CD4-positive, alpha-beta T cell (primary cell): ENCODE data around the gene IGFLR1. TPM values are rescaled to one million over a fixed set of nuclear protein-coding genes. Genes with fewer than 3 reads are reported as not detected.

Experiments used
- ATAC-seq: fragments of 200-7000 bp; cut with Tn5 transposase; one replicate; pipeline ENCODE4 v1.10.0; 2022; ENCODE audit warnings: mild to moderate bottlenecking; ENCODE audit not compliant: poor library complexity
- CTCF ChIA-PET: fragments of 350-600 bp; sonication (Branson Sonifier 250); formaldehyde crosslinking; loops from one replicate; lab custom pipeline; 2021; ENCODE audit warnings: antibody characterized with exemption, inconsistent platforms; lab: Charles Lee
- POLR2A ChIA-PET: fragments of 350-600 bp; sonication (Branson Sonifier 250); formaldehyde crosslinking; loops from one replicate; lab custom pipeline; 2021; ENCODE audit warnings: antibody characterized with exemption, inconsistent platforms; lab: Charles Lee
- DNase-seq, 14 experiments: peaks; one replicate each; pipeline ENCODE4 v3.0.0-alpha.2; 2013 to 2020; ENCODE audit warnings: mixed read lengths in 2 of 14
- H3K27ac ChIP-seq, 2 donors: one replicate each; pipeline versions ENCODE4 v1.5.1 to v1.7.0; 2013; ENCODE audit warnings: low read length in 2 of 2, low read depth in 1 of 2, mild to moderate bottlenecking in 1 of 2
- H3K27me3 ChIP-seq, 2 experiments: 1 replicate in 1 of 2; 2 replicates in 1 of 2; pipeline versions ENCODE4 v1.6.1 to v1.7.0; 2013; ENCODE audit warnings: low read length in 2 of 2, control low read depth in 1 of 2, mild to moderate bottlenecking in 1 of 2, moderate library complexity in 1 of 2; ENCODE audit not compliant: insufficient read depth in 2 of 2, control insufficient read depth in 1 of 2
- H3K36me3 ChIP-seq: one replicate; pipeline ENCODE4 v1.6.1; 2013; ENCODE audit warnings: low read length, control low read depth; ENCODE audit not compliant: insufficient read depth
- H3K4me1 ChIP-seq: one replicate; pipeline ENCODE4 v1.6.1; 2013; ENCODE audit warnings: low read length, control low read depth; ENCODE audit not compliant: insufficient read depth
- H3K4me3 ChIP-seq: one replicate; pipeline ENCODE4 v1.5.1; 2013; ENCODE audit warnings: mild to moderate bottlenecking, low read length, moderate library complexity
- H3K9me3 ChIP-seq, 2 experiments: 1 replicate in 1 of 2; 2 replicates in 1 of 2; pipeline versions ENCODE4 v1.6.1 to v1.7.0; 2013; ENCODE audit warnings: low read length in 2 of 2, mild to moderate bottlenecking in 2 of 2, control low read depth in 1 of 2, moderate library complexity in 1 of 2; ENCODE audit not compliant: control insufficient read depth in 1 of 2, insufficient read depth in 1 of 2
- H3K27ac Mint-ChIP-seq: one replicate; pipeline ENCODE4 v1.8.0; 2020; ENCODE audit warnings: mixed read lengths
- H3K27me3 Mint-ChIP-seq: one replicate; pipeline ENCODE4 v1.8.0; 2021; ENCODE audit warnings: mixed read lengths
- H3K36me3 Mint-ChIP-seq: one replicate; pipeline ENCODE4 v1.8.0; 2021; ENCODE audit warnings: low read depth, mixed read lengths
- H3K4me1 Mint-ChIP-seq: one replicate; pipeline ENCODE4 v1.8.0; 2021; ENCODE audit warnings: low read depth, mixed read lengths
- H3K4me3 Mint-ChIP-seq: one replicate; pipeline ENCODE4 v1.8.0; 2020; ENCODE audit warnings: mild to moderate bottlenecking, mixed read lengths
- H3K9me3 Mint-ChIP-seq: one replicate; pipeline ENCODE4 v1.8.0; 2020; ENCODE audit warnings: mixed read lengths
- CTCF ChIP-seq: fragments of 200-600 bp; IDR thresholded peaks from one replicate; pipeline ENCODE4 v1.8.0; 2022; ENCODE audit warnings: antibody characterized with exemption, mild to moderate bottlenecking
- intact Hi-C, 2 experiments: fragments of 100-400 bp; cut with DNase I in 1 of 2; cut with micrococcal nuclease in 1 of 2; formaldehyde crosslinking; loops; one replicate each; pipeline versions ENCODE4 v1.15.1 to v1.9.0; 2023 to 2025; cut with DNase I, micrococcal nuclease
- total RNA-seq, 174 experiments: library from RNA in 2 of 174; stranded (reverse) in 2 of 174; gene quantifications; one replicate each; pipeline ENCODE4 v1.2.3 and lab custom pipeline; 2021 to 2026

IGFLR1 gene
- total RNA-seq, 2 experiments from 2014 or later = 40.3 to 43.1 TPM

GRCh38 chr19:35704218-35704617, 38.0 kb downstream of the IGFLR1 start, which contains the start of gene ZBTB32:
Gene ZBTB32, plus strand, starts transcription at chr19:35704558. Its CDS starts 10,069 bp downstream, at chr19:35714627.
- Mint-ChIP-seq H3K9me3 (no peaks in the 10 kb centered on the region), H3K27me3 (no peaks in the 10 kb centered on the region), H3K36me3 (no peaks in the 10 kb centered on the region), H3K4me3 (no peak within 1 kb of the TSS), H3K27ac (no peak within 1 kb of the TSS), H3K4me1 (peaks cover 7% of the 10 kb centered on the region)
- ATAC-seq (no peak), DNase-seq (no peak)
- no peak within 1 kb of the TSS for H3K27ac ChIP-seq
- H3K4me3 ChIP-seq = no peak within 1 kb of the TSS
- no peaks in the 10 kb centered on the region for H3K36me3 ChIP-seq
- intact Hi-C loops = loop anchor here (5.0 kb wide), 2 partner anchors 43 to 57 kb away; partner anchors contain the start of genes COX6B1 (in 1 of the 2), LIN37 (in 1 of the 2), PSENEN (in 1 of the 2) and U2AF1L4 (in 1 of the 2)
- ChIA-PET POLR2A (interaction anchor here (2.5 kb wide), 1 partner anchor 60 kb away, joined by 8 read pairs; no protein-coding TSS in a partner anchor), CTCF (no interaction called here)
- peaks cover 19% of the 10 kb centered on the region for H3K4me1 ChIP-seq
- H3K9me3 ChIP-seq = no peaks in the 10 kb centered on the region
- TF ChIP-seq CTCF = no peak
- H3K27me3 ChIP-seq = no peaks in the 10 kb centered on the region

GRCh38 chr19:35703343-35703742, 38.9 kb downstream of the IGFLR1 start:
- DNase-seq (no peak), ATAC-seq (no peak)
- Mint-ChIP-seq H3K27me3 (no peaks in the 10 kb centered on the region), H3K9me3 (no peaks in the 10 kb centered on the region), H3K36me3 (no peaks in the 10 kb centered on the region), H3K4me3 (no peak overlapping the region), H3K4me1 (peaks cover 7% of the 10 kb centered on the region), H3K27ac (no peak overlapping the region)
- Histone ChIP-seq H3K27me3 (no peaks in the 10 kb centered on the region), H3K4me3 (no peak overlapping the region), H3K4me1 (peaks cover 19% of the 10 kb centered on the region), H3K9me3 (no peaks in the 10 kb centered on the region), H3K27ac (no peak overlapping the region), H3K36me3 (no peaks in the 10 kb centered on the region)
- CTCF ChIA-PET = interaction anchor here (0.7 kb wide), 1 partner anchor 9 kb away, joined by 3 read pairs; no protein-coding TSS in a partner anchor
- POLR2A ChIA-PET = interaction anchor here (0.8 to 3.3 kb wide), 8 partner anchors 10 to 431 kb away, joined by 3 to 63 read pairs (median 12); partner anchors contain the start of genes COX6B1, KMT2B, LIN37 and PSENEN
- intact Hi-C loops = loop anchor here (5.0 kb wide), 2 partner anchors 44 to 56 kb away; partner anchors contain the start of genes COX6B1 (in 1 of the 2), LIN37 (in 1 of the 2), PSENEN (in 1 of the 2) and U2AF1L4 (in 1 of the 2)
- no peak for TF ChIP-seq CTCF

GRCh38 chr19:35702223-35703012, 39.8 kb downstream of the IGFLR1 start:
- peak overlapping the region; percentile 70 for H3K27ac Mint-ChIP-seq
- H3K4me1 Mint-ChIP-seq = peaks cover 7% of the 10 kb centered on the region
- H3K4me1 ChIP-seq = peaks cover 19% of the 10 kb centered on the region
- no peaks in the 10 kb centered on the region for H3K36me3 Mint-ChIP-seq
- intact Hi-C loops = loop anchor here (1.0 to 5.0 kb wide), 5 partner anchors 9 to 55 kb away; partner anchors contain the start of genes COX6B1 (in 1 of the 2), LIN37 (in 1 of the 2), PSENEN (in 1 of the 2) and U2AF1L4 (in 1 of the 2)
- H3K9me3 Mint-ChIP-seq = no peaks in the 10 kb centered on the region
- no peaks in the 10 kb centered on the region for H3K36me3 ChIP-seq
- no peaks in the 10 kb centered on the region for H3K27me3 ChIP-seq
- H3K4me3 ChIP-seq = peak overlapping the region; percentile 83
- no peak for TF ChIP-seq CTCF
- no peaks in the 10 kb centered on the region for H3K9me3 ChIP-seq
- ATAC-seq (peak; percentile 99), DNase-seq (peak; percentile 83 to 97 (median 89))
- CTCF ChIA-PET = interaction anchor here (0.7 to 1.8 kb wide), 3 partner anchors 8 to 34 kb away, joined by 3 to 4 read pairs (median 3); no protein-coding TSS in a partner anchor
- POLR2A ChIA-PET = interaction anchor here (0.7 to 3.3 kb wide), 18 partner anchors 9 to 430 kb away, joined by 3 to 63 read pairs (median 7); partner anchors contain the start of genes ALKBH6, COX6B1, HAUS5 and HSPB6
- no peaks in the 10 kb centered on the region for H3K27me3 Mint-ChIP-seq
- H3K27ac ChIP-seq = no peak overlapping the region
- peak overlapping the region; percentile 94 for H3K4me3 Mint-ChIP-seq
